ENCODE data around the gene CCL18.

DNA sequence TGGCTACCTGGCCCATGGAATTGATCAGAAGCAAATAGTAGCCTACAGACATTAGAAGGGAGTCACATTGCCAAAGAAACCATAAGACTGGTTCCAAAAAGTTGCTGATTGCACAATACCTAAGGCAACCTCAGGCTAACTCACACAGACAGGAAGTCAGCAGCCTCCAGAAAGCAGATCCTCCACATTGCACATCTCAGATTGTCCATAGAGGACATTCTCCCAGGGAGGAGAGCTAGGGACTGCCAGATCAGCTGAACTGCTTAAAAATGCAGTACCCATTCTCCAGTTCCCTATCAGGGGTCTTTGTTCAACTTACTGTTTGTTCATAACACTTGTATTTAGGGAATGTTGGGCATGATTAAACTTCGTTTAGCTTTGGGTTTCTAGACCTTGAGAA is 21.7 kb downstream of the CCL18 start:
- TF ChIP-seq, protein P1, sequence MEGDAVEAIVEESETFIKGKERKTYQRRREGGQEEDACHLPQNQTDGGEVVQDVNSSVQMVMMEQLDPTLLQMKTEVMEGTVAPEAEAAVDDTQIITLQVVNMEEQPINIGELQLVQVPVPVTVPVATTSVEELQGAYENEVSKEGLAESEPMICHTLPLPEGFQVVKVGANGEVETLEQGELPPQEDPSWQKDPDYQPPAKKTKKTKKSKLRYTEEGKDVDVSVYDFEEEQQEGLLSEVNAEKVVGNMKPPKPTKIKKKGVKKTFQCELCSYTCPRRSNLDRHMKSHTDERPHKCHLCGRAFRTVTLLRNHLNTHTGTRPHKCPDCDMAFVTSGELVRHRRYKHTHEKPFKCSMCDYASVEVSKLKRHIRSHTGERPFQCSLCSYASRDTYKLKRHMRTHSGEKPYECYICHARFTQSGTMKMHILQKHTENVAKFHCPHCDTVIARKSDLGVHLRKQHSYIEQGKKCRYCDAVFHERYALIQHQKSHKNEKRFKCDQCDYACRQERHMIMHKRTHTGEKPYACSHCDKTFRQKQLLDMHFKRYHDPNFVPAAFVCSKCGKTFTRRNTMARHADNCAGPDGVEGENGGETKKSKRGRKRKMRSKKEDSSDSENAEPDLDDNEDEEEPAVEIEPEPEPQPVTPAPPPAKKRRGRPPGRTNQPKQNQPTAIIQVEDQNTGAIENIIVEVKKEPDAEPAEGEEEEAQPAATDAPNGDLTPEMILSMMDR (IDR thresholded peaks at IDR 0.05), result no peak
- no peak for TF ChIP-seq POLR2AphosphoS5 (IDR thresholded peaks at IDR 0.05; ENCODE audit: insufficient read depth in 1 of 2, low read depth in 1 of 2)
